ENCODE results near the gene SEMA4C.
"Not testable (repeated sequence)": the region's sequence is repeated elsewhere in the genome, so short reads cannot be mapped to it uniquely, and the experiment has no call there.

The SEMA4C gene

DNA sequence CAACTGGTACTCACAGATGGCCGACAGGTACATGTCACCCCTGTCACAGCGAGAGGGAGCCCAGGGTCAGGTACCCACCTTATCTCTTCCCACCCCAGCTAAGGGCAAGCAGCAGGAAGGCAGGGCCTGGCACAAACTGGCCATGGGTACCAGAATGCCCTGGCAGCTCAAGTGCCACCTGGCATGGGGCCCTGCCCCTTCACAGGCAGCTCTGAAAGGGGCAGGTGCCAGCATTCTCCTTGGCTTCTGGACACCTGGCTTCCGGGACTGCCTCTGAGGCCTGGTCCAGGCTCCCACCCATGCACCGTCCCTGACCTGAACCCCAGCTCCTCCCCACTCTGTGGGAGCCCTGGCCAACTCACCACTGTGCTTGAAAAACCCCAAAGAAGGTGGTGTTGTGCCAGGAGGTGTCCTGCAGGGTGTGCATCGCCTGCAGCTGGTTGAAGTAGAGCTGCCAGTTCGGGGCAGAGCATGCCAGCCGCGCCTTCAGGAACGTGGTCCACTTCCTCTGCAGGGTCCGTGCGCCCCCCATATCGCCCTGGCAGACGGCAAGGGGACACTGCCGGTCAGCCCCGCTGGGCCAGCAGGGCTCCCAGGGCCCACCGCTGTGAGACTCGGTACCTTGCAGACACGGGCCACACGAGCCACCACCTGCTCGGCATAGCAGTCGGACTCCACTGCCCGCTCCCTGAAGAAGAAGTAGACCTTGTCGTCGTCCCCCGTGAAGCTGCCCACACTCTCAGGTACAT lies 5.4 kb downstream of the SEMA4C start:
- DNase-seq: no peak

DNA sequence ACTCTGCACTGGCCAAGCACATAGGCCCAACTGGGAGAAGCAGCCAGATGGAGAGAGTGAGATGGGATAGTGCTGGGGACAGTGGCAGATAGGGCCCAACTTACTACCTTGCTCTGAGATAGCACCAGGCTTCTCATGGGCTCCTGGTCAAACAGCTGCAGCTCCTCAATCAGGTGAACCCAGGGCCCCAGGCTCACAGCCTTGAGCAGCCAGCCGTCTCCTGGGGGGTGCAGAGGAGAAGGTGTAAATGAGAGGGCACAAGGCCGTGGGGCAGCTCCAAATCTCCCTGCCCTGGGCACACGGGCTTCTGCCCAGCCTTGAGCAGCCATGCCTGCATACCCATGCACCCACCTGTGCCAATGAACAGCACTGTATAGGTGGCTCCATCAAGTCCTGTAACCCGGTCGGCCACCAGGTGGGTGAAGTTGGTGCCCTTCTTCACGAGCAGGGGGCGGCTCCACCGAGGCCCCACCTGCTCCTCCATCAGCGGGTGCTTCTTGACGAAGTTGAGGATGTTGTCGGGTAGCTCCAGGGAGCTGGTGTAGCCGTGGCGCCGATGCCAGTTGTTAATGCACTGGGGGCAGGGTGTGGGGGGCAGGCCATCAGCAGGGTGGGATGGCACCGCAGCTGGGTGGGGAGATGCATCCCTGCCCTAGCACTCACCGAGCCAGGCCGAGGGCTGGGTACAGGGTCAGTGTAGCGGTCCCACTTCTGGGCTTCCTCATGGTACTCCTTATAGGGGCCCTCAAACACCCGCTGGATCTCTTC lies 6.1 kb downstream of the SEMA4C start:
- no peak for DNase-seq

DNA sequence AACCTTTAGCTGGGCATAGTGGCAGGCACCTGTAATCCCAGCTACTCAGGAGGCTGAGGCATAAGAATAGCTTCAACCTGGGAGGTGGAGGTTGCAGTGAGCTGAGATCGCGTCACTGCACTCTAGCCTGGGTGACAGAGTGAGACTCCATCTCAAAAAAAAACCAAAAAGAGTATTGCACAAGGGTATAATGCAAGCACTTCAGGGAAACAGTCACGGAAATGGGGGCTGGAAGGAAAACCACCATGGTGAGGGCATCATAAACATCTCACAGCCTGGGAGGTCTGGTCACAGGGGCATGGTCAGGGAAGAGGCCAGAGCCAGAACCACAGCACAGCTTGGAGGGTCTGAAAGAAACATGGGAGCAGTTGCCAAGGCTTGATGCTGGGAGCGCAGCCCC lies 6.8 kb downstream of the SEMA4C start:
- DNase-seq: not testable (repeated sequence)

DNA sequence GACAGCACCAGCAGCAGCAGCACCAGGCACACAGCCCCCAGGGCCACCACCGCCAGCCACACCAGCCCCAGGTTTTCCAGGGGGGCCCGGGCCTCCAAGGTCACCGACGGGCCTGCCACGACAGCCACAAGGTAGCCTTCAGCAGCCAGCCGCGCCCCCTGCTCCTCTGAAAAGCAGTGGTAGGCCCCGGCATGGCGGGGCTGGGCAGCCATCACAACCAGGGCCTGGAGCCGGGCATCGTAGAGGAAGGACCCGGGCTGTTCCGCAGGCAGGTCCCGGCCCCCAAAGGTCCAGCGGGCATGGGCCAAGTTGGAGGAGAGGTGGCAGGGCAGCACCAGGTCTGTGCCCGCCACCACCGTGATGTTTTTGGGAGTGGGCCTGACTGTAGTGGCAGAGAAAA lies 8.8 kb downstream of the SEMA4C start:
- DNase-seq: peak; percentile 1

DNA sequence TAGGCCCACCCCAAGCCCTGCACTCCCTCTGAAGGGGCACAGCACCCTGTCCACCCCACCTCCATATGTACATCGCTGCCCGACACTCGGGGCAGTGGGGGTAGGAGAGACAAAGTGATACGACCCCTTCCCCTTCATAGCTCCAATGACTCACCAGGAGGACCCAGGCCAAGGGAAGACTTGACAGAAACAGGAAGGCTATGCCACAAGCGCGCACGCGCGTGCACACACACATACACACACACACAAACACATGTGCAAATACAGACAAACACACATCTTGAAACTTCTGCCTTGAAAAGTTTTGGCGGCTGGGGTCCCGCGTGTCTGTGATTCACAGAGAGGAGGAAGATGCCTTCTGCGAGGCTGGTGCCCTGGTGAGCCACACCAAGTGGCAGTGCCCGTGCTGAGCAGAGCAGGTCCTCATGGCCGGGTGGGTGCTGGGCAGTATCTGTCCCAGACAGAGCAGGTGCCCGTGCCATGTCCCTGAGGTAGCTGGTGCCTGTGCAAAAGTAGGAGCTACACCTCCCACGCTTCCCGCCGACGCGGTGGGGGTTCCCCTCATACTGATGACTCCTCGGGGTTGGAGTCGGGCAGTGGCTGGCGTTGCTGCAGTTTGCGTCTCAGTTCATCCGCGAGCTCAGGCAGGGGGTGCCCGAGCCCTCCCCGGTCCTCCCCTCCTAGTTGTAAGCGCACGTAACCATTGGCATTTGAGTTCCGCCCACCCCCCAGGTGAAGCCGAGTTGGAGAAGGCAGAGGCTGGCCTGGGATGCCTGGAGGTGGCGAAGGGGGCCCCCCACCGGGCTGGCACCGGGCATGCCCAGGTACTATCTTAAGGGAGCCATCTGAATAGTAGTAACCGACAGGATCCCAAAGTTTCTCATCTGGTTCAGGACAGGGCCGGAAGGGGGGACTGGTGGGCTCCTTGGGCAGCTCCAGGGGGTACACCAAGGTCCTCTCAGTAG lies 9.5 kb downstream of the SEMA4C start:
- peak; percentile 58 for DNase-seq

DNA sequence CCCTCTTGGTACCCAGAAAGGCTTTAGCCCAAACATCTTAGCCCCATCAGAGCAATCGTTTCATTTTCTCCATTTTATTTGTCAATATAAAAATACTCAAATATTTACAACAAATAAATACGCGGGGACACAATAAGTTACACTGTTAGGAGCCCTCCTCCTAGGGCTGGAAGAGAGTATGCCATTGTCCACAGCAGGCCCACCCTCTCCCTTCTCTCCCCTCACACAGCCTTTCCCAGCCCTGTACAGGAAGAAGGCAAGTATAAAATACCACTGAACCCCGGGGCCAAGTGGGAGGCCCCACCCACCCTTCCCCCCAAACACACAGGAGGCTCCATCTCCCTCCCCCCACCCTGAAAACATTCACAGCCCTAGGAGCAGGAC lies 10.2 kb downstream of the SEMA4C start:
- no peak for DNase-seq

DNA sequence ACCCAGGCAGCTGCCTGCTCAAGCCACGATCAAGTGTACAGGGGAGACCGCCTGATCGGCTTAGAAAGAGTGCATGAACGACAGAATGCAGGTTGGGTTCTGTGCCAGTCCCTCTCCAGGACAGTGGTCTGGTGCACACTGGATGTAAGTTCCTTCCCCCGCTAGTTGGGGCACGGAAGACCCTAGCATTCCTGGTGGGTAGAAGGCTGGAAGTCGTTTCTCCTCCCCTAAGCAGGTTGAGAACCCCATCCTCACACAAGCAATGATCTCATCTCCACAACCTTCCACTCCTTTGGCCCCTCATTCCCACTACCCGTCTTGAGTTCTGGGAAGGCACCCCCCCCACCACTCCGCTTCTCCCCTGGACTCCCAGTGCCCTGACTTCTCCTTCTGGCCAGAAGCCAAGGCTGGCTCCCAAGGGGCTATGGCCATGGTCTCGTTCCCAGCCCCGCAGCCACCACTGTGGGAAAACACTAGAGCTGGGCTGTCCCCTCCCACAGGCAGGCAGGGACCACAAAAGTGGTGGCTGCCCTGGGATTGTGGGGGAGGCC lies 10.7 kb downstream of the SEMA4C start:
- DNase-seq: no peak

DNA sequence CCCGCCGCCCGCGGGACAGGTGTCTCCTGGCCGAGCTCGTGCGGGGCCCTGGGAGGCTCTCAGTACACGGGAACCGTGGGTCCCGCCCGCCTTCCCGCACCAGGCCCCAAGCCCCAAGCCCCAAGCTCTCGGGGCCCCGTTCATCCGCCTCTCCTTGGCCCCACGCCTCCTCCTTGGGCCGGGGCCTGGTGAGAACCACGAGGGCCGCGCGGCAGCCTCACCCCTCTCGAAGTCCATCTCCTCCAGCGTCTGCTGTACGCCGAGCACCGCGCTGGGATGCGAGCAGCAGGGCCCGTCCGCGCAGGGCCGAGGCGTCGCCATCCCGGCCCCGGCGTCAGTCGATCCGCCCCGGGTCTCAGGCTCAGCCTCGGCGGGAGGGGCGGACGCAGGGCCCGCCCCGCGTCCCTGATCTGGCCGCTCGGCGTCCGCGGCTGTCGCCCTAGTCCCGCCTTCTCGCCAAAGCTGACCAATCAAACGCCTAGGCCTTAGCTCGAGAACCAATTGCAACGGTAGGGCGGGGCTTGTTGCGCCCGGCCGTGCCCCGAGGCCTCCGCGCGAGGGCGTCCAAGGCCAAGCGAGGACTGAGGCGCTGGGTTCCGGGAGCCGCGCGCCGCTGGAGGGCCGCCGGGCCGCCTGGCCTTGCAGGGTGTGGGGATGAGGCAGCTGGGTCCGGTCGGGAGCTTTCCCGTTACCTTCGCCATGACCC lies 12.1 kb downstream of the SEMA4C start, which contains the start of gene ANKRD39:
Gene ANKRD39, minus strand, starts transcription at position 350 of the 706 bp plus-strand sequence. Its CDS starts 29 bp downstream, at position 321.
- DNase-seq: peak; percentile 98

DNA sequence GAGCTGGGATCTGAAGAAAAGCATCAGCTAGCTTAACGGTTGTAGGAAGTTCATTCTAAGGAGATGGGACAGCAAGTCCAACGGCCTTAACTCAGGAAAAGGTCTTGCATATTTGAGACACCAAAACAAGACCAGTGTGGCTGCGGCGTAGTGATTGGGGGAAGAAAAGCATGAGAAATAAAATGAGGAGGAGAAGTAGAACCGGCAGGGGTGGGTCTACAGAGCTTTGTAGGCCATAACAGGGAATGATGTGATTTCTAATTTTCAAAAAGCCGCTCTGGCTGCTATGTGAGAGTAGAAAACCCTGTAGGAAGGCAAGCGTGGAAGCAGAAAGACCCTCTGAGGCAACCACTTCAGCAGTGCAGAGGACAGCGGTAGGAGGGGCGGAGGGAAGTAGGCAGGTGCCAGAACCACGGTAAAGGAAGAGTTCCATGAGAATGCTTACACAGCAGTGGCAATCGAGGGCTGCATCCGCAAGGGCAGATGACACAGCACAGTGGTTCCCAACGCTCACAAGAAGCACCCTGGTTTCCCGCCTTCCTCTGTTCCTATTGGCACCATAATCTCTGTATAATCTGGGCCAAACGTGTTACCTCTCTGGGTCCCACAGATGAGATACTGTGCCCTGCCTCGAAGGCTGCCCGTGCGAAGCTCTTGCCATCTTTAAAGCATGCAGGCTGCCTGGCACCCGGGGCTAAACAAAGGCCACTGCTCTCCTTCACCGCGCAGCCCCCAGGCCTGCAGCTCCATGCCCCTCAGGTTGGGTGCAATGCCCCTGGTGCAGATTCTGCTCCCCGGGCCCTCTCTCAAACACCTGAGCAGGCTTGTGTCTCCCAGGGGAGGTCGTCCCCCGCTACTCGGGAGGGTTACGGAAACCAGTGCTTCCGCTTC lies 12.9 kb downstream of the SEMA4C start:
- peak; percentile 60 for DNase-seq

DNA sequence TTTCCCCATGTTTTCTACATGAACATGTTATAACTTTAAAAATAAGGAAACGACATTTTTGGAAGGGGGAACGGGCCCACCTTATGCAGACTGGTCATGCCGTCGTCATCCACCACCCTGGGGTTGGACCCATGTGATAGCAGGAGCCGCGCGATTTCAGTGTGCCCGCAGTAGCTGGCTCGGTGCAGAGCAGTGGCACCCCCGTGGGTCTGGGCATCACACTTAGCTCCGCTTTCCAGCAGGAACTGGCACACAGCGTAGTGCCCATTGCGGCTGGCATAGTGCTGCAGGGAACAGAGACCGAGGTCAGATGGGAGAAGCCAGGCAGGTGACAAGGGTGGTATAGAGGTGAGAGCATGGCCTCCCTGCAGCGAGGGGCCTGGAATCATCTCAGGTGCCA lies 16.6 kb downstream of the SEMA4C start:
- DNase-seq: no peak

DNA sequence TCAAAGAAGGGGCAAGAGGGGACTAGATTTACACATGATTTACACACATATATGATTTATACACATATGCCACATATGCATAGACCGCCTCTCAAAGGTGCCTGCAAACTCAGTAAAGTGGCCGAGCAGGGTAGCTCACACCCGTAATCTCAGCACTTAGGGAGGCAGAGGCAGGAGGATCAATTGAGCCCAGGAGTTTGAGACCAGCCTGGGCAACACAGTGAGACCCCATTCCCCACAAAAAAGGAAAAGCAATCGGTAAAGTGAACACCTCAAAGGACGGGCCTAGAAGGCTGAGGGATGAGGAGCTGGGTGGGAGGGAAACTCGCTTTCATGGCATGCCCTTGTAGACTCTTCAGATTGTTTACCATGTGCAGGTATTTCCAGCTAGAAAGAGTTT lies 17.2 kb downstream of the SEMA4C start:
- no peak for DNase-seq

DNA sequence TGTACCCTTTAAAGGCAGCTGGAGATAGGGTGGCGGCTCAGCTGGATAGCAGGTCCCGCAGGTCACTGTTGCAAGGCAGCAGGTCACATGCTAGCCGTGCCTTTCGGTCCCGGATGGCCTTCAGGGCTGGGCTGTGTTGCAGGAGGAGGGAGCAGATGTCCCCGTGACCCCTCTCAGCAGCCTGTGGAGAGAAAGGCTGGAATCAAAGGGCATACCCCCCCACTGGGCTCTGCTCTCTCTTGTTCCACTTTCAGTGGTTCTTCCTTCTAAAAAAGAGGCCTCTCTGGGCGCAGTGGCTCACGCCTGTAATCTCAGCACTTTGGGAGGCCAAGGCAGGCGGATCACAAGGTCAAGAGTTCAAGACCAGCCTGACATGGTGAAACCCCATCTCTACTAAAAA lies 21.6 kb downstream of the SEMA4C start:
- no peak for DNase-seq

DNA sequence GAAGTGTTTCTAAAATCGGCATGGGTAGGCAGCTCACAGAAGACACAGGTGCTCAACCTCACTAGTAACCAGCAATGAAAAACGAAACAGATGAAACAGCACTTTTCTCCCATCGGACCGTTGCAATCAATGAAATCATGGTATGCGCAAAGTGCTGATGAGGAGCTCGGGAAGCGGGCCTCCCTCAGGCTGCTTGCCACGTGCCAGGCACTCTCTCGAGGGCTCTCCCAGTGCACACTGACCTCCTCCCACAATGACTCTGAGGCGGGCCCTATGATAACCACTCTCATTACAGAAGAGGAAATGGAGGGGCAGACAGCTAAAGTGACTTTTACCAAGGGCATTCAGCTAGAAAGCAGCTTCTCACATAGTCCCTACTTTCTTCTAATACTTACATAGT lies 22.3 kb downstream of the SEMA4C start:
- DNase-seq: no peak

DNA sequence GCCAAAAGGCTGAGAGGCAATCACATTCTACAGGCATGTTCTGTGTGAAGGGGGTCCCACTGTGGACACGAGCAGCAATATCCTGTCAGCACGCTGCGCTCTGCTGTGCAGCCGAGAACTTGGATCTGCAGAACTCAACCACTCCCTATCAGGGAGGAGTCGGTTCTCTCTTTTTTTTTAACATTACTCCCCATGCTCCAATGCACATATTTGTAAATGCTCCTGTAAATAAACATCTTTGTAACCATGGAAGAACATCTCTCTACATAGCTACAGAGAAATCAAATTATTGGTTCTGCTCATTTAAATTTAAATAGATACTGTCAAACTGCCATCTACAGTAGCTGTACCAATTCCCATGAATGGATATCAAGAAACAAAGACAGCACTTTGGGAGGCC lies 23.1 kb downstream of the SEMA4C start:
- no peak for DNase-seq

DNA sequence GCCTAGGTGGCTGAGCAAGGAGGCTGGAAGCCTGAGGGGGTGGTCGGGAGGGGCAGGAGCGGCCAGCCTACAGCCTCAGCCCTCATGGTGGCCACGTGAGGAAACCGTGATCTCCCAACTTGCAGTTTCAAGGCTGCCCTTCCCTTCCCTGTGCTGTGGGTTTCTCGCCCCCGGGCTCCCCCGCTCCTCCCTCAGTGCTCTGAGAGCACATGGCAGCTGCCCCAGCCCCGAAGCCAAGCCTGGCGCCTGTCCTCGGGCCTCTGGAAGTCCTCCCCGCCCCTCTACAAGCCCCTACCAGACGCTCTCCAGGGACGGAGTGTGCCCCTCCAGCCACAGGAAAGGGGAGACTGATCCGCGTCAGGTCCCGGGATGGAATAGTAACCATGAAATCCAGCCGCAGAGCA lies 25.5 kb downstream of the SEMA4C start:
- DNase-seq: no peak

DNA sequence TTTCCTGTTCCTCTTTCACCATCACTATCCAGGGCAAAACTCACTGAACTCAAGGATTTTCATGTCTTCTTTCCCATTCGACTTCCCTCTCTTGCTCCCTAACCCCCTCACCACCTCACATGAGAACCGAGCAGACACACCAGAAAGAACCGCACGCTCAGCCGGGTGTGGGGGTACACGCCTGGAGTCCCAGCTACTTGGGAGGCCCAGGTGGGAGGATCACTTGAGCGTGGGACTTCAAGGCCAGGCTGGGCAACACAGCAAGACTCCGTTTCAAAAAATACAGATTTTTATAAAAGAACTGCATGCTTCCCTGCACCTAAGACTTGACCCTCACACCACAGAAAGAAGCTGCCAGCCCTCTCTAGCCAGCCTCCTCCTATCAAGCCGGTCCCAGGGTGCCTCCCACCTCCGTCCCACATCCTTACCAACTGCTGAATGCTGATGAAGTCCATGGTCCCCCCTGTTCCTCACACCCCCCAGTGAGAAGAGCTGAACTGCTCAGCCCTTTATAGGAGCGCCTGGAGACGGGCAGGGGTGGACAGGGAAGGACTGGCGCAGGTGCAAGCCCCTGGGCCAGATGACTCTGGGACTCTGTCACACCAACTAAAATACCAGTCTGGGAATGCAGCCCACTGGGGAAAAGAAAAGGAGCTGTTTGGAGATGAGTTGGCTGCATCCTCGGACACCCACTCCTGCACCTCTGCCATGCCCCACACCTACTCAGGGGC lies 26.2 kb downstream of the SEMA4C start, which contains the start of gene ANKRD23:
Gene ANKRD23, minus strand, starts transcription at position 484 of the 731 bp plus-strand sequence. Its CDS starts 29 bp downstream, at position 455.
- no peak for DNase-seq

DNA sequence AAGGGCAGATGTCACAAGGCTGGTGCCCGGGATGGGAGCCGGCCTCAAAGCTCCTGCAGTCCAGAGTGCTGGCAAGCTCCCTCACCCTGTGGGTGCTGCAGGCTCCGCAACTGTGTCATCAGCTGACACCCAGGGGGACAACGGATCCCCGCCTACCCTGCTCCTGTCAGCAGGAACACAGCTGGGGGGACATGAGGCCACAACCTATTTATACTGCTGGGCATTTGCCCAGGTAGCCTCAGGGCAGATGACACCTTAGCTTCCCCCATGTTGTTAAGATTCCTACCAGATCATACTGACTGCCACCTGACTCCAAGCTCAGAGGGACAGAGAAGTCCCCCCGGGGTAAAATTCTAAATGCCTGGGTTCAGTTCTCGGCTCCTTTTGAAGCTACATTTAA lies 27.3 kb downstream of the SEMA4C start:
- DNase-seq: no peak

DNA sequence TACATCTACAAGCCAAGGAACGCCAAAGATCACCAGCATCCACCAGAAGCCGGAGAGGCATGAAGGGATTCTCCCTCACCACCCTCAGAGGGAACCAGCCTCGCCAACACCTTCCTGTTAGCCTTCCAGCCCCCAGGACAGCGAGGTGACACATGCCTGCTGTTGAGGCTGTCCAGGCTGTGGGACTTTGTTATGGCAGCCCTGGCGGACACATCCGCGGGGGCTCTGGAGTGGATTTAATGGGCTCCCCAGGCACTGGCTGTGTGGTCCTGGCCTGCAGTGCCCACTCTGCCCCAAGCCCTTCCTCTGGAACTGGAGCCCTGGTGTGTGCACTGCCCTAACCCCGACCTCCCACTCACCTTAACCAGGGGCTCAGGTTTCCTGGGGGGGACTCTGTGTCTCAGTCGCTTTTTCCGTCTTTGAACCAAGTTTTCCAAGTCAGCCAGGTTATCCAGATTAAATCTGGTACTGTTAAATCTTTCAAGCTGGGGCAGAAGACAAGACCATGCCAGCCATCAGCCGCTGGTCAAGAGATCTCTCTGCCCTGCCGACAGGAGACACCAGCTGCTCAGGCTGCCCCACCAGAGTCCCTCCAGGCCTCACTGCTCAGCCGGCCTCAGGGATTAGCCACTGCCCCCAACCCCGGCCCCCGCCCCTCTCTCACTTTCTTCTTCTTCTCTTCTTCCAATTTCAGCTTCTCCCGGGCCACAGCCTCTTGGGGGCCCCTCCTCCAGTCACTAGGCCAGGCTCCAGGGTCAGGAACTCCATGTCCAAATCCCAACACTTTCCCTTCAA lies 28.0 kb downstream of the SEMA4C start:
- no peak for DNase-seq

Data from CD4-positive, alpha-beta T cell treated with Interleukin-17A for 4 hours (primary cell).